Activated CD8-positive, alpha-beta memory T cell treated with anti-CD3 and anti-CD28 coated beads for 1 hour (primary cell): ENCODE data around the gene ZNF664.
A peak's percentile ranks its signal among the peaks of the same experiment; 100 is the strongest.

Source experiments
- DNase-seq, 2 donors: peaks; one replicate each; pipeline ENCODE4 v3.0.0-alpha.2; 2020; ENCODE audit warnings: low read depth in 1 of 2; ENCODE audit errors: extremely low read depth in 1 of 2

Gene ZNF664

GRCh38 chr12:123972457-123973401 lies at the start of gene ZNF664, which contains the start of gene CCDC92:
Gene ZNF664 (plus strand): TSS chr12:123973215. CDS start chr12:124012145, 38,930 bp downstream.
Gene CCDC92 (minus strand): TSS chr12:123972831. CDS start chr12:123944305, 28,526 bp downstream.
- DNase-seq: peak; percentile 82 to 96

GRCh38 chr12:123923927-123924326 lies 49.1 kb upstream of the ZNF664 start:
- DNase-seq: no peak

GRCh38 chr12:123924539-123924938 lies 48.5 kb upstream of the ZNF664 start:
- DNase-seq: no peak

GRCh38 chr12:123928274-123928865 lies 44.6 kb upstream of the ZNF664 start:
- DNase-seq: no peak

- DNase-seq: no peak
Observed at GRCh38 chr12:123928897-123929296, 44.1 kb upstream of the ZNF664 start.

GRCh38 chr12:123929946-123930583 lies 43.0 kb upstream of the ZNF664 start:
- DNase-seq: no peak

GRCh38 chr12:123931686-123932321 lies 41.2 kb upstream of the ZNF664 start:
- DNase-seq: no peak

- no peak for DNase-seq
Observed at GRCh38 chr12:123933214-123933613, 39.8 kb upstream of the ZNF664 start.

- no peak for DNase-seq
Observed at GRCh38 chr12:123934016-123934620, 38.9 kb upstream of the ZNF664 start.

GRCh38 chr12:123934829-123935228 lies 38.2 kb upstream of the ZNF664 start:
- DNase-seq: no peak

- no peak for DNase-seq
Observed at GRCh38 chr12:123935956-123936355, 37.1 kb upstream of the ZNF664 start.

GRCh38 chr12:123936471-123936870 lies 36.5 kb upstream of the ZNF664 start:
- DNase-seq: no peak

- no peak for DNase-seq
Observed at GRCh38 chr12:123936956-123937706, 35.9 kb upstream of the ZNF664 start.

GRCh38 chr12:123937707-123938591 lies 35.1 kb upstream of the ZNF664 start:
- DNase-seq: peak in 1 of 2 donors; percentile 17

- no peak for DNase-seq
Observed at GRCh38 chr12:123938679-123939480, 34.1 kb upstream of the ZNF664 start.

GRCh38 chr12:123939716-123940626 lies 33.0 kb upstream of the ZNF664 start:
- DNase-seq: no peak

- no peak for DNase-seq
Observed at GRCh38 chr12:123940627-123940966, 32.4 kb upstream of the ZNF664 start.
